GM21786 (cell line): Measurements from ENCODE around the gene DCLK3.
A peak's percentile ranks its signal among the peaks of the same experiment; 100 is the strongest.

Experiments
- ATAC-seq: cut with Tn5 transposase; IDR thresholded peaks from one replicate; pipeline ENCODE4 v1.9.1; 2021; ENCODE audit not compliant: unreplicated experiment

Gene DCLK3

DNA sequence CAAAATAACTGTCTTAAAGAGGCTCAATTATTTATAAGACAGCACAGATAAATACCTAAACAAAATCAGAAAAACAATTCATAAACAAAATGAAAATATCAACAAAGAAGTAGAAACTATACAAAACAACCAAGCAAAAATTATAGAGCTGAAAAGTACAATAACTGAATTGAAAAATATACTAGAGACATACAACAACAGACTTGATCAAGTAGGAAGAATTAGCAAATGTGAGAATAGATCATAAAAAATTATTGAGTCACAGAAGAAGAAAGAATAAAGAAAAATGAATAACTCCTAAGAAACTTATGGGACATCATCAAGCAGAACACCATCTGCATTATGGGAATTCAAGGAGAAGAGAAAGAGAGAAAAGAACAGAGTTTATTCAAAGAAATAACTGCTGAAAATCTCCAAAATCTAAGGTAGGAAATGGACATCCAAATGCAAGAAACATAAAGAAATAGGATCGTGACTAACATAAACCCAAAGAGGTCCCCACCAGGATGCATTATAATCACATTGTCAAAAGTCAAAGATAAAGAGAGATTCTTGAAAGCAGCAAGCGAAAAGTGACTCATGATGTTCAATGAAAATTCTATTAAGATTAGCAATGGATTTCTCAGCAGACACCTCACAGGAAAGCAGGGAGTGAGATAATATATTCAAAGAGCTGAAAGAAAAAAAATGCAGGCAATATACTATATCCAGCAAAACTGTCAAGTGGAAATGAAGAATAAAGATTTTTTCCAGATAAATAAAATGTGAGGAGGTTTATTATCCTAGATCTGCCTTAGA lies 85.9 kb downstream of the DCLK3 start:
- no peak for ATAC-seq

DNA sequence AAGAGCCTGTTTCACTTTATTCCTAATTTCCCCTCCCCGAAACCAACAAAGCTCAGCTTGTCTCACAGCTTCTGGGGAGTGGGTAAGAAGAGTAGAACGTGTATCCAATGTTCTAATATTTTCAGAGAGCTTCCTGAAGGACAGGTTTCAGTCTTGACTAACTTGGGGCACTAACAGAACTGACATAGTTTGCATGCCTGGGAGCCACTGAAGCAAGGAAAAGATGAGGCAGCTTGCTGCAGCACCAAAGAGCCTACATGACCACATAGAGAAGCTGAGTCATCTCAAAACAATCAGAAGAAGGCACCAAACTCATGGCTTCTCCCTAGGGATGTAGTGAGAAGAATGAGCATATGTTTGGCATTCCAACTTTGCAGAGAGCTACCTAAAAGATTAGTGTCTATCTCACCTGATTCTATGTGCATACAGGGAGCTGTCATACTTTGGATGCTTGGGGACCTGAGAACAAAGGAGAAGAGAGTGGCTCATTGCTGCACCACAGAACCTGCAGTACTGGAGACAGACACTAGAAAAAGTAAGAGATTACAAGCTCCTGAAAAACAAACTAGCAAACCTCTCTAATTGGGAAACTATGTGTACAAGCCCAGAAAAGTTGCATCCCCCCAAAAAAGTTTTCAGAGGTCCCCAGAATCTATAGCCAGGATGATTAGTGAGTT lies 86.9 kb downstream of the DCLK3 start:
- ATAC-seq = peak; percentile 64

DNA sequence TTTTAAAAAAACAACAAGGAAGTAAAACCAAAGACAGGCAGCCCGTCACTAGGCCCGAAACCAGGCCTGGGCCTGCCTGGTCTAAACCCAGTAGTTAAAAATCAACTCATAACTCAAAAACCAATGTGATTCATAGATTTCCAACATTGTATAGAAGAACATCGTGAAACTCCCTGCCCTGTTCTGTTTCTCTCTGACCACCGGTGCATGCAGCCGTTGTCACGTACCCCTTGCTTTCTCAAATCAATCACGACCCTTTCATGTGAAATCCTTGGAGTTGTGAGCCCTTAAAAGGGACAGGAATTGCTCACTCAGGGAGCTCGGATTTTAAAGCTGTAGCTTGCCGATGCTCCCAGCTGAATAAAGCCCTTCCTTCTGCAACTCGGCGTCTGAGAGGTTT lies 89.5 kb downstream of the DCLK3 start:
- ATAC-seq = no peak

DNA sequence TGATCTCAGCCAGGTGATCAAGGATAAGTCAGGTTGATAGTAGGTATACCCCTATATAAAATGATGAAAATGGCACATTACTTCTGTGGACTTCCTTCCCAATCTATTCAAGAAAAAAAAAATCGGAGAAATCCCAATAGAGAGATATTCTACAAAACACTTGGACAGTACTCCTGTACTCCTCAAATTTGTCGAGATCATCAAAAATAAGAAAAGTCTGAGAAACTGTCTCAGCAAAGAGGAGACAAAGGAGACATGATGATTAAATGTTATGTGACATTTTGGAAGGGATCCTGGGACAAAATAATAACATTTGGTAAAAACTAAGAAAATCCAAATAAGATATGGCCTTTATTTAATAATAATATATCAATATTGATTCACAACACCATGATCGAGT lies 94.6 kb downstream of the DCLK3 start:
- ATAC-seq = no peak

DNA sequence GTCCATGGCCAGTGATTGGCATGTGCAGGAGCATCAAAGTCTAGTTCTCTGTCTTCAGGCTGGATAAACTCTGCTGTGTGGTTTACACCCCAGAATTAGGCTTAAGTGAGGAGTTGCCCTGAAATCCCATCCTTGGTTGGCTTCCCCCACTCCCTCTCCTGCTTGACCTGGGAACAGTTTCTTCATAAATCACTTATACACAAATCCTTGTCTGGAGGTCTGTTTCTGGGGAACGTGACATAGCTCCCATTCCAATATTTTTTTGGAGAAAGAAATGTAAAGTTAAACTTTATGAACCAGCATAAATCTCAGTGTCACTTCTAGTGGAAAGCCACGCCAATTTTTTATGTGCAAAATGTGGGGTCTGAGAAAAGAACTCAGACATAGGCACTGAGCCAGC lies 98.2 kb downstream of the DCLK3 start:
- ATAC-seq = no peak

DNA sequence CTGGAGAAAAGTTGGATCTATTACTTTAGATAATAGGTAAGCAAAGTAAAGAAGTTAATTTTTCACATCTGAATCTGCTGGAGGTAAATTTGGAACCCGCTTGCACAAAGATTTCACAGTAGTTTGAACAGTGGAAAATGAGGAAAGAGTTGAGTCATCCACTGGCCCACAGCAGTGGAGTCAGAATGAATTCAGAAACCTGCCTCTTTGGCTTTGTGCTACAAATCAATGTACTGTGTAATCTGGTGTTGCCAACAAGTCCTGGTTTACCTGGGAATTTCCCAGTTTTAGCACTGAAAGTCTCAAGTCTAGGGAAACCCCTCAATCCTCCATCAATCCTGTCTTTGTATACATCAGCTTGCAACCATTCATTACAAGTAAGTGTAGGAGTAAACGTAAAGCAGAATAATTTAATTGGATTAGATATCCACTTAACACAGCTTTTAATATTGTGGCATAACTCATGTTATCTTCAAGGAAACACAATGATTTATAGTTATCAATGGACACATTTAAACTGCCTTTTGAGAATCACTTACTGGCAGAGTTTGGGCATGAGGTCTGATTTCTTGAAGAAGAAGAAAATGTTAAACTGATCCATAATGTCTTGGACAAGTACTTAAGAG lies 100.6 kb downstream of the DCLK3 start:
- peak; percentile 60 for ATAC-seq

DNA sequence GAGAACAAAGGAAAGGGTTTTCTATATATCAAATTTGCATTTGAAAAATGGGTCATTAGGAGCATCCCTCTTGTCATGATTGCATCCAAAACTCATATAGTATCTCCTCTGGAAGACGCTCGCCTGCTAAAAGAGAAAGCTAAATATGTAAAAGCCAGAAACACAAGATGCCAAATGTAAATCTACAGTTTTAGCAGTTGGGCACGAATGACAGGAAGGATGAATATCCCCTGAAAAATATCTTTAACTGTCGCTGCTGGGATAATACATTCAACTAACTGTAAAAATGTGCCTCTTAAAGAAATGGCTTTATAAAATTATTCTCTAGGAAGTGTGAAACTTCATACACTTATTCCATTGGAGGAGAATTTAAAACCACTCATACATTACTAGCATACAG lies 101.7 kb downstream of the DCLK3 start:
- no peak for ATAC-seq
